PC-3 (cell line): ENCODE measurements around the gene CROCC2. TPM values are rescaled to one million over a fixed set of nuclear protein-coding genes. Genes with fewer than 3 reads are reported as not detected.

Source experiments
- ATAC-seq: fragments of 200-7000 bp; cut with Tn5 transposase; 2 replicates; pipeline ENCODE4 v1.9.1; 2020; ENCODE audit warnings: mild to moderate bottlenecking, moderate library complexity
- BruUV-seq: library from RNA; stranded (reverse); fragments of 400-500 nt; replicated peaks from 2 replicates; lab custom pipeline; 2021; lab: Mats Ljungman, UMichigan
- CTCF ChIA-PET: fragments of 300-600 bp; sonication (Branson Sonifier 250); formaldehyde crosslinking; loops from one replicate; lab custom pipeline; 2022; ENCODE audit warnings: antibody characterized with exemption; lab: Charles Lee
- POLR2A ChIA-PET: fragments of 300-600 bp; sonication (Branson Sonifier 250); formaldehyde crosslinking; loops from one replicate; lab custom pipeline; 2022; ENCODE audit warnings: antibody characterized with exemption; ENCODE audit not compliant: unreplicated experiment; lab: Charles Lee
- DNase-seq: peaks from one replicate; pipeline ENCODE4 v3.0.0-alpha.2; 2015
- H2AFZ ChIP-seq: fragments of 300-600 bp; sonication (generic); 2 replicates; pipeline ENCODE4 v1.6.0; 2016; ENCODE audit warnings: antibody characterized with exemption, low read length
- H3F3A ChIP-seq: fragments of 300-600 bp; sonication (generic); one replicate; pipeline ENCODE4 v1.6.0; 2017; ENCODE audit warnings: antibody characterized with exemption, low read length, control low read depth, mild to moderate bottlenecking; ENCODE audit not compliant: unreplicated experiment
- H3K27ac ChIP-seq: fragments of 300-600 bp; sonication (generic); 2 replicates; pipeline ENCODE4 v1.5.1; 2016; ENCODE audit warnings: mild to moderate bottlenecking, low read length
- H3K27me3 ChIP-seq: fragments of 300-600 bp; sonication (generic); 2 replicates; pipeline ENCODE4 v1.6.1; 2016; ENCODE audit warnings: low read length, mixed read lengths
- H3K36me3 ChIP-seq: fragments of 300-600 bp; sonication (generic); 2 replicates; pipeline ENCODE4 v1.6.1; 2016; ENCODE audit warnings: low read depth, mixed run types, low read length, mixed read lengths
- H3K4me1 ChIP-seq: fragments of 300-600 bp; sonication (generic); 2 replicates; pipeline ENCODE4 v1.5.1; 2016; ENCODE audit warnings: low read length; ENCODE audit not compliant: insufficient read depth
- H3K4me2 ChIP-seq: fragments of 300-600 bp; sonication (generic); 2 replicates; pipeline ENCODE4 v1.6.0; 2016; ENCODE audit warnings: low read length
- H3K4me3 ChIP-seq: fragments of 300-600 bp; sonication (generic); 2 replicates; pipeline ENCODE4 v1.5.1; 2016; ENCODE audit warnings: mild to moderate bottlenecking, low read length, mixed read lengths
- H3K79me2 ChIP-seq: fragments of 300-600 bp; sonication (generic); 2 replicates; pipeline ENCODE4 v1.6.1; 2017; ENCODE audit warnings: low read length, mixed read lengths
- H3K9ac ChIP-seq: fragments of 300-600 bp; sonication (generic); 2 replicates; pipeline ENCODE4 v1.6.0; 2016; ENCODE audit warnings: mild to moderate bottlenecking, low read length
- H3K9me2 ChIP-seq: fragments of 300-600 bp; sonication (generic); replicated peaks from 2 replicates; pipeline ENCODE4 v1.6.1; 2016; ENCODE audit warnings: mixed run types, low read length, mixed read lengths
- H3K9me3 ChIP-seq: fragments of 300-600 bp; sonication (generic); 2 replicates; pipeline ENCODE4 v1.6.1; 2016; ENCODE audit warnings: low read length, mixed read lengths
- H4K20me1 ChIP-seq: fragments of 300-600 bp; sonication (generic); 2 replicates; pipeline ENCODE4 v1.6.1; 2016; ENCODE audit warnings: low read length, mixed read lengths
- EZH2 ChIP-seq: fragments of 300-600 bp; sonication (generic); IDR thresholded peaks from one replicate; pipeline ENCODE4 v1.6.1; 2017; ENCODE audit warnings: antibody characterized with exemption, mild to moderate bottlenecking, low read length; ENCODE audit not compliant: unreplicated experiment
- EZH2phosphoT487 ChIP-seq: fragments of 300-600 bp; sonication (generic); IDR thresholded peaks from 2 replicates; pipeline ENCODE4 v1.6.1; 2018; ENCODE audit warnings: mild to moderate bottlenecking, antibody characterized with exemption, low read length, borderline replicate concordance
- intact Hi-C: fragments of 100-400 bp; cut with micrococcal nuclease; formaldehyde crosslinking; loops from 2 replicates; pipeline ENCODE4 v1.9.0; 2023
- total RNA-seq: library from RNA; depleted of rRNA; stranded (reverse); fragments of >200 nt; gene quantifications from 2 replicates; pipeline ENCODE4 v1.2.3, GENCODE V29; 2014
- TF ChIP-seq, protein P1 (sequence below): fragments of 300-600 bp; sonication (generic); conservative IDR thresholded peaks from 2 replicates; pipeline ENCODE4 v1.5.1; 2017; ENCODE audit warnings: antibody characterized with exemption, low read depth, mild to moderate bottlenecking, low read length

CROCC2 gene
- total RNA-seq, 1 experiment from 2014 or later = not detected

- Histone ChIP-seq H3K9ac (no peak overlapping the region), H2AFZ (no peak overlapping the region), H3F3A (no peaks in the 10 kb centered on the region), H3K9me3 (no peaks in the 10 kb centered on the region), H3K4me3 (no peak overlapping the region), H3K4me2 (no peak overlapping the region), H3K27ac (no peak overlapping the region), H3K4me1 (peaks cover 12% of the 10 kb centered on the region), H3K27me3 (no peaks in the 10 kb centered on the region), H3K36me3 (no peaks in the 10 kb centered on the region), H3K79me2 (no peaks in the 10 kb centered on the region), H4K20me1 (no peaks in the 10 kb centered on the region), H3K9me2 (no peaks in the 10 kb centered on the region)
- DNase-seq (no peak), ATAC-seq (no peak)
- POLR2A ChIA-PET = no interaction called here
- CTCF ChIA-PET = no interaction called here
- TF ChIP-seq, protein P1, sequence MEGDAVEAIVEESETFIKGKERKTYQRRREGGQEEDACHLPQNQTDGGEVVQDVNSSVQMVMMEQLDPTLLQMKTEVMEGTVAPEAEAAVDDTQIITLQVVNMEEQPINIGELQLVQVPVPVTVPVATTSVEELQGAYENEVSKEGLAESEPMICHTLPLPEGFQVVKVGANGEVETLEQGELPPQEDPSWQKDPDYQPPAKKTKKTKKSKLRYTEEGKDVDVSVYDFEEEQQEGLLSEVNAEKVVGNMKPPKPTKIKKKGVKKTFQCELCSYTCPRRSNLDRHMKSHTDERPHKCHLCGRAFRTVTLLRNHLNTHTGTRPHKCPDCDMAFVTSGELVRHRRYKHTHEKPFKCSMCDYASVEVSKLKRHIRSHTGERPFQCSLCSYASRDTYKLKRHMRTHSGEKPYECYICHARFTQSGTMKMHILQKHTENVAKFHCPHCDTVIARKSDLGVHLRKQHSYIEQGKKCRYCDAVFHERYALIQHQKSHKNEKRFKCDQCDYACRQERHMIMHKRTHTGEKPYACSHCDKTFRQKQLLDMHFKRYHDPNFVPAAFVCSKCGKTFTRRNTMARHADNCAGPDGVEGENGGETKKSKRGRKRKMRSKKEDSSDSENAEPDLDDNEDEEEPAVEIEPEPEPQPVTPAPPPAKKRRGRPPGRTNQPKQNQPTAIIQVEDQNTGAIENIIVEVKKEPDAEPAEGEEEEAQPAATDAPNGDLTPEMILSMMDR = no peak
- TF ChIP-seq EZH2 (no peak), EZH2phosphoT487 (no peak)
- BruUV-seq = no TSS peak
- intact Hi-C loops = loop anchor here (10.0 kb wide), 2 partner anchors 75 to 305 kb away; partner anchors contain the start of gene SNED1
Observed at GRCh38 chr2:240919786-240920782, 13.9 kb downstream of the CROCC2 start.

- H3K4me2 ChIP-seq = peak overlapping the region; percentile 35; the same call in 1 of the 2 replicates
Observed at GRCh38 chr2:240920783-240921231, 14.7 kb downstream of the CROCC2 start.

More at GRCh38 chr2:240920783-240921231, 14.7 kb downstream of the CROCC2 start:
- Histone ChIP-seq H2AFZ (no peak overlapping the region), H3K79me2 (no peaks in the 10 kb centered on the region), H3K9me3 (no peaks in the 10 kb centered on the region), H3K36me3 (no peaks in the 10 kb centered on the region), H3K4me3 (no peak overlapping the region), H3K27ac (no peak overlapping the region), H3K9ac (no peak overlapping the region), H3K4me1 (peaks cover 12% of the 10 kb centered on the region), H4K20me1 (no peaks in the 10 kb centered on the region), H3F3A (no peaks in the 10 kb centered on the region), H3K27me3 (no peaks in the 10 kb centered on the region), H3K9me2 (no peaks in the 10 kb centered on the region)
- no peak for DNase-seq
- TF ChIP-seq, protein P1 = no peak
- TF ChIP-seq EZH2 (no peak), EZH2phosphoT487 (no peak)
- intact Hi-C loops = no loop called here
- no TSS peak for BruUV-seq
- ChIA-PET CTCF (no interaction called here), POLR2A (no interaction called here)
- no peak for ATAC-seq
